Sigmoid colon (tissue), 7 donors: ENCODE measurements around the gene APOL2. TPM values are rescaled to one million over a fixed set of nuclear protein-coding genes. Genes with fewer than 3 reads are reported as not detected.

ENCODE experiments used
- DNase-seq: peaks from one replicate; pipeline ENCODE4 v3.0.0-alpha.2; 2019
- H3K27ac ChIP-seq, 4 donors: fragments of 200-600 bp; sonication (generic); one replicate each; pipeline ENCODE4 v1.5.1; 2016 to 2019; ENCODE audit warnings: mild to moderate bottlenecking in 1 of 4
- H3K27me3 ChIP-seq, 3 donors: fragments of 200-600 bp; sonication (generic); one replicate each; pipeline ENCODE4 v1.5.1; 2019; ENCODE audit warnings: mild to moderate bottlenecking in 1 of 3
- H3K36me3 ChIP-seq, 4 donors: fragments of 200-600 bp; sonication (generic); one replicate each; pipeline ENCODE4 v1.5.1; 2016 to 2019
- H3K4me1 ChIP-seq, 4 donors: fragments of 200-600 bp; sonication (generic); one replicate each; pipeline ENCODE4 v1.5.1; 2017 to 2019
- H3K4me3 ChIP-seq, 4 donors: fragments of 200-600 bp; sonication (generic); one replicate each; pipeline ENCODE4 v1.5.1; 2017 to 2019; ENCODE audit warnings: mild to moderate bottlenecking in 2 of 4, moderate library complexity in 1 of 4
- H3K9me3 ChIP-seq, 4 donors: fragments of 200-600 bp in 3 of 4; sonication (generic) in 3 of 4; one replicate each; pipeline versions ENCODE4 v1.5.1 to v1.6.1; 2013 to 2019
- CTCF ChIP-seq, 4 experiments: fragments of 450-650 bp in 3 of 4; fragments of 200-600 bp in 1 of 4; IDR thresholded peaks; one replicate each; pipeline ENCODE4 v1.5.1; 2016 to 2019; ENCODE audit warnings: antibody characterized with exemption in 4 of 4, mild to moderate bottlenecking in 3 of 4, moderate library complexity in 2 of 4
- EP300 ChIP-seq, 4 donors: sonication (generic); formaldehyde crosslinking; IDR thresholded peaks; one replicate each; pipeline ENCODE4 v1.6.1; 2017; ENCODE audit warnings: antibody characterized with exemption in 4 of 4
- POLR2A ChIP-seq, 2 donors: fragments of 450-650 bp; IDR thresholded peaks; one replicate each; pipeline ENCODE4 v1.6.1; 2016; ENCODE audit warnings: antibody characterized with exemption in 2 of 2, mild to moderate bottlenecking in 2 of 2, moderate library complexity in 2 of 2
- POLR2AphosphoS5 ChIP-seq, 4 donors: sonication (generic); formaldehyde crosslinking; IDR thresholded peaks; one replicate each; pipeline ENCODE4 v1.6.1; 2017; ENCODE audit warnings: antibody characterized with exemption in 4 of 4
- WGBS, 2 donors: extraction: QIAGEN DNeasy Blood & Tissue Kit; methylation state at CpG; one replicate each; pipeline ENCODE4 v1.1.7; 2013; 5-methylcytosine and 5-hydroxymethylcytosine counted together
- intact Hi-C: fragments of 100-400 bp; cut with DNase I; formaldehyde crosslinking; loops from one replicate; pipeline ENCODE4 v1.15.1; 2023
- polyA plus RNA-seq, 3 donors: library from polyadenylated mRNA; stranded (reverse); fragments of 200-250 nt; gene quantifications; one replicate each; pipeline ENCODE4 v1.2.3, GENCODE V29; 2013
- total RNA-seq, 4 donors: library from RNA; depleted of rRNA; stranded (reverse); fragments of >200 nt; gene quantifications; one replicate each; pipeline ENCODE4 v1.1.0, GENCODE V29; 2016
- donor health status: healthy with polysubstance abuse.
- donor health status: Bipolar disorder and iron deficiency.
- donor health status: healthy.

APOL2 gene
- total and polyA plus RNA-seq, 7 donors, result 18.6 to 59.5 (median 29.1) TPM

- peak overlapping the region; percentile 83 to 92 (median 86) for H3K27ac ChIP-seq
- 71 to 74% methylated on average over 28 of the region's 28 CpGs for WGBS, 2 donors
- intact Hi-C loops, result no loop called here
- TF ChIP-seq CTCF (IDR thresholded peaks at IDR 0.05), result peak; percentile 90 to 95 (median 94)
- peak in 1 of 4 donors; percentile 6 for TF ChIP-seq EP300 (IDR thresholded peaks at IDR 0.05)
- TF ChIP-seq POLR2A (IDR thresholded peaks at IDR 0.05), result no peak
- peak; percentile 3 to 56 (median 38) for TF ChIP-seq POLR2AphosphoS5 (IDR thresholded peaks at IDR 0.05)
- H3K27me3 ChIP-seq, result no peaks in the 10 kb centered on the region
- peaks cover 0 to 54% (median 23%) of the 10 kb centered on the region in 4 donors for H3K4me1 ChIP-seq
- no peak overlapping the region for H3K4me3 ChIP-seq
- DNase-seq, result peak; percentile 94
- H3K36me3 ChIP-seq, result peaks cover 67 to 87% (median 85%) of the 10 kb centered on the region in 4 donors
- H3K9me3 ChIP-seq, result no peaks in the 10 kb centered on the region
Measured at GRCh38 chr22:36286096-36286957, 47.0 kb upstream of the APOL2 start.

- Histone ChIP-seq H3K4me1 (peaks cover 0 to 59% (median 23%) of the 10 kb centered on the region in 4 donors), H3K9me3 (no peaks in the 10 kb centered on the region), H3K27ac (peak overlapping the region; percentile 83 to 92 (median 86)), H3K36me3 (peaks cover 67 to 94% (median 92%) of the 10 kb centered on the region in 4 donors), H3K27me3 (no peaks in the 10 kb centered on the region), H3K4me3 (no peak overlapping the region)
- TF ChIP-seq CTCF (IDR thresholded peaks at IDR 0.05) (no peak), EP300 (IDR thresholded peaks at IDR 0.05) (no peak), POLR2A (IDR thresholded peaks at IDR 0.05) (no peak), POLR2AphosphoS5 (IDR thresholded peaks at IDR 0.05) (no peak)
- intact Hi-C loops, result no loop called here
- 89 to 93% methylated on average over 21 of the region's 21 CpGs for WGBS, 2 donors
- DNase-seq, result peak; percentile 73
Measured at GRCh38 chr22:36285545-36285944, 46.2 kb upstream of the APOL2 start.

DNA sequence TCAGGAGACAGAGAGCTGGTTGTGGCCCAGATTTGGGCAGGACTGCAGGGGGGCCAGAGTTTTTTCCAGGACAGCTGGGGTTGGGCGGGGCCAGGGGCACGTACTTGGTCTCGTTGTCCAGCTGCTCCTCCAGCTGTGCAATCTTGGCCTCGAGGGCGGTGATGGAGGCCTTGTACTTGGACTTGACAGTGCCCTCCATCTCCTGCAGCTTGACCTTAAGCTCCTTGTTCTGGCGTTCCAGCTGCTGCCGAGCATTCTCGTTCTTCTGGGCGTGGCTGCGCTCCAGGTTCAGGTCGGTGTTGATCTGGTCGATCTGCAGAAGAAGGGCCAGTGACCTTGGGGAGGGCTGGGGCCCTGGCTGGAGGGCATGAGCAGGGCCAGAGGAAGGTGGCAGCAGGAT, 45.7 kb upstream of the APOL2 start:
- intact Hi-C loops, result no loop called here
- peak overlapping the region; percentile 83 to 92 (median 86) for H3K27ac ChIP-seq
- H3K36me3 ChIP-seq, result peaks cover 67 to 93% (median 92%) of the 10 kb centered on the region in 4 donors
- H3K27me3 ChIP-seq, result no peaks in the 10 kb centered on the region
- peaks cover 0 to 62% (median 23%) of the 10 kb centered on the region in 4 donors for H3K4me1 ChIP-seq
- TF ChIP-seq CTCF (IDR thresholded peaks at IDR 0.05) (no peak), EP300 (IDR thresholded peaks at IDR 0.05) (no peak), POLR2AphosphoS5 (IDR thresholded peaks at IDR 0.05) (no peak), POLR2A (IDR thresholded peaks at IDR 0.05) (no peak)
- WGBS, 2 donors, result 63 to 75% methylated on average over 12 of the region's 12 CpGs
- no peak overlapping the region for H3K4me3 ChIP-seq
- DNase-seq, result peak; percentile 76
- H3K9me3 ChIP-seq, result no peaks in the 10 kb centered on the region

DNA sequence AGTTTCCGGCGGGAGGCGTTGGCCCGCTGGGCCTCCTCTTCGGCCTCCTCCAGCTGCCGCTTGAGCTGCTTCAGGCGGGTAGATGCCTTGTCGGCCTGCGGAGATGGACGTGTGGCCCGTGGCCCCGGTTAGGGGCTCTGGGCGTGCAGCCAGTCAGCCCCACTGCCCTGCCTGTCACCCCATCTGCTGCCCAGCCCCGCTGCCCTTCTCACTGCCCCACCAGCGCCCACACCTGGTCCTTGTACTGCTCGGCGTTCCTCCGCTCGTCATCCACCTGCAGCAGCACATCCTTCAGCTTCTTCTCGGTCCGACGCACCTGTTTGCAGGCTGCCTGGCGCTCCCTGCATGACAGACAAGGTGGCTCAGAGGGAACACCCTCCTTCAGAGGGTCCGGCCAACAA, 44.8 kb upstream of the APOL2 start:
- intact Hi-C loops, result no loop called here
- DNase-seq, result peak; percentile 66
- H3K36me3 ChIP-seq, result peaks cover 66 to 88% (median 85%) of the 10 kb centered on the region in 4 donors
- no peaks in the 10 kb centered on the region for H3K27me3 ChIP-seq
- peak overlapping the region; percentile 4 to 92 (median 86) for H3K27ac ChIP-seq
- H3K4me1 ChIP-seq, result peaks cover 0 to 54% (median 21%) of the 10 kb centered on the region in 4 donors
- TF ChIP-seq POLR2A (IDR thresholded peaks at IDR 0.05) (no peak), EP300 (IDR thresholded peaks at IDR 0.05) (no peak), CTCF (IDR thresholded peaks at IDR 0.05) (no peak), POLR2AphosphoS5 (IDR thresholded peaks at IDR 0.05) (peak in 1 of 4 donors; percentile 6)
- WGBS, 2 donors, result 94 to 95% methylated on average over 24 of the region's 24 CpGs
- H3K4me3 ChIP-seq, result no peak overlapping the region
- no peaks in the 10 kb centered on the region for H3K9me3 ChIP-seq
